Activated CD8-positive, alpha-beta T cell treated with anti-CD3 and anti-CD28 coated beads for 36 hours (primary cell): ENCODE measurements around the gene PEF1. TPM values are rescaled to one million over a fixed set of nuclear protein-coding genes. Genes with fewer than 3 reads are reported as not detected.
A peak's percentile ranks its signal among the peaks of the same experiment; 100 is the strongest.

Experiments
- ATAC-seq: fragments of 200-7000 bp; cut with Tn5 transposase; one replicate; pipeline ENCODE4 v1.10.0; 2021; ENCODE audit warnings: mild to moderate bottlenecking, moderate library complexity
- CTCF ChIA-PET: fragments of 350-600 bp; sonication (Branson Sonifier 250); formaldehyde crosslinking; loops from one replicate; lab custom pipeline; 2021; ENCODE audit warnings: antibody characterized with exemption; lab: Charles Lee
- POLR2A ChIA-PET: fragments of 350-600 bp; sonication (Branson Sonifier 250); formaldehyde crosslinking; loops from one replicate; lab custom pipeline; 2021; ENCODE audit warnings: antibody characterized with exemption; lab: Charles Lee
- DNase-seq: peaks from one replicate; pipeline ENCODE4 v3.0.0-alpha.2; 2020
- H3K27ac Mint-ChIP-seq: one replicate; pipeline ENCODE4 v1.8.0; 2021; ENCODE audit warnings: mild to moderate bottlenecking, mixed read lengths
- H3K27me3 Mint-ChIP-seq: one replicate; pipeline ENCODE4 v1.8.0; 2021; ENCODE audit warnings: mixed read lengths
- H3K36me3 Mint-ChIP-seq: one replicate; pipeline ENCODE4 v1.8.0; 2021; ENCODE audit warnings: low read depth, mixed read lengths
- H3K4me1 Mint-ChIP-seq: one replicate; pipeline ENCODE4 v1.8.0; 2021; ENCODE audit warnings: low read depth, mixed read lengths
- H3K4me3 Mint-ChIP-seq: one replicate; pipeline ENCODE4 v1.8.0; 2021; ENCODE audit warnings: mild to moderate bottlenecking, moderate library complexity, mixed read lengths
- H3K9me3 Mint-ChIP-seq: one replicate; pipeline ENCODE4 v1.8.0; 2021; ENCODE audit warnings: mixed read lengths
- intact Hi-C: fragments of 100-400 bp; cut with micrococcal nuclease; formaldehyde crosslinking; loops from one replicate; pipeline ENCODE4 v1.10.0; 2022
- total RNA-seq, 2 experiments: library from RNA; stranded (reverse); gene quantifications; one replicate each; pipeline ENCODE4 v1.2.3, GENCODE V29; 2021
- TF ChIP-seq, protein P1 (sequence below): fragments of 200-600 bp; IDR thresholded peaks from one replicate; pipeline ENCODE4 v1.8.0; 2022; ENCODE audit warnings: antibody characterized with exemption, mild to moderate bottlenecking

The PEF1 gene
- total RNA-seq, 2 experiments from 2014 or later = 58.1 to 61.9 TPM

DNA sequence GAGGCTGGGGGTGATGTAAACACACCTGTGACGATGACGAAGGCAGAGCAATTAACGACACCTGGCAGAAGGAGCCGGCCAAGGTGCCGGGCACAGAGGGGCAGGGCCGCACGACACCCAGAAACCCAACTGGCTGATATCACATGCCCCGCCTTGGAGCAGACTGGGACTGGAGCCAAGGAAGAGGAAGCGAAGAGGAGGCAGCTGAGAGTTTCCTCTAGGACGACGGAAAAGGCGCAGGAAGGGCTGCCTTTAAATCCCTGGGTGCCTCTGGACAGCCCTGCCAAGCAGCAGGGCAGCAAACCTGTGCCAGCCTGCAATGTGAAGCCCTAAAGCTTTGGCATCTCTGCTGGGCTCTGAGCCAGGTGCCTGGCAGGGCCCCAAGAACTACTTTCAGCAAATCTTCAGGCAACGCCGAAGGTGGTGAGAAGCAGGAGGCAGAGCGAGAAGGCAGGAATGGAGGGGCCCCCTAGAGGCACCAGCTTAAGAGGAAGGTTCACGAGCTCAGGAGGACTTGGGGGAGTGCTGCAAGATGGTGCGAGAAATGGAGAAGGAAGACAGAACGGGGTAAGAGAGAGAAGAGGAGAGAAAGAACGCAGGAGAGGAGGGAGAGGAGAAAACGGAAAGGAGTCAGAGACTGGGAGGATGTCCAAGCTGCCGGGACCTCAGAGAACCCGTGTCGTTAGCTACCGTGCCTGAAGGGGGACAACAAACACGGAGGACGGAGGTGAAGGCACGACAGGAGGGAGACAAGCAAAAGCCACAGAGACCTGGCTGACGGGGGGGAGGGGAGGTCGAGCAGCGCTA is 25.3 kb upstream of the PEF1 start:
- peak; percentile 40 for DNase-seq
- Mint-ChIP-seq H3K9me3 (no peaks in the 10 kb centered on the region), H3K4me1 (peaks cover 10% of the 10 kb centered on the region), H3K4me3 (peak overlapping the region; percentile 38), H3K27me3 (peaks cover 12% of the 10 kb centered on the region), H3K27ac (no peak overlapping the region), H3K36me3 (no peaks in the 10 kb centered on the region)
- CTCF ChIA-PET = interaction anchor here (0.8 to 2.3 kb wide), 10 partner anchors 19 to 121 kb away, joined by 3 to 12 read pairs (median 4); partner anchors contain the start of gene PEF1
- POLR2A ChIA-PET = interaction anchor here (0.9 kb wide), 1 partner anchor 27 kb away, joined by 4 read pairs; no protein-coding TSS in a partner anchor
- ATAC-seq = peak; percentile 81
- TF ChIP-seq, protein P1, sequence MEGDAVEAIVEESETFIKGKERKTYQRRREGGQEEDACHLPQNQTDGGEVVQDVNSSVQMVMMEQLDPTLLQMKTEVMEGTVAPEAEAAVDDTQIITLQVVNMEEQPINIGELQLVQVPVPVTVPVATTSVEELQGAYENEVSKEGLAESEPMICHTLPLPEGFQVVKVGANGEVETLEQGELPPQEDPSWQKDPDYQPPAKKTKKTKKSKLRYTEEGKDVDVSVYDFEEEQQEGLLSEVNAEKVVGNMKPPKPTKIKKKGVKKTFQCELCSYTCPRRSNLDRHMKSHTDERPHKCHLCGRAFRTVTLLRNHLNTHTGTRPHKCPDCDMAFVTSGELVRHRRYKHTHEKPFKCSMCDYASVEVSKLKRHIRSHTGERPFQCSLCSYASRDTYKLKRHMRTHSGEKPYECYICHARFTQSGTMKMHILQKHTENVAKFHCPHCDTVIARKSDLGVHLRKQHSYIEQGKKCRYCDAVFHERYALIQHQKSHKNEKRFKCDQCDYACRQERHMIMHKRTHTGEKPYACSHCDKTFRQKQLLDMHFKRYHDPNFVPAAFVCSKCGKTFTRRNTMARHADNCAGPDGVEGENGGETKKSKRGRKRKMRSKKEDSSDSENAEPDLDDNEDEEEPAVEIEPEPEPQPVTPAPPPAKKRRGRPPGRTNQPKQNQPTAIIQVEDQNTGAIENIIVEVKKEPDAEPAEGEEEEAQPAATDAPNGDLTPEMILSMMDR = no peak
- intact Hi-C loops = no loop called here

DNA sequence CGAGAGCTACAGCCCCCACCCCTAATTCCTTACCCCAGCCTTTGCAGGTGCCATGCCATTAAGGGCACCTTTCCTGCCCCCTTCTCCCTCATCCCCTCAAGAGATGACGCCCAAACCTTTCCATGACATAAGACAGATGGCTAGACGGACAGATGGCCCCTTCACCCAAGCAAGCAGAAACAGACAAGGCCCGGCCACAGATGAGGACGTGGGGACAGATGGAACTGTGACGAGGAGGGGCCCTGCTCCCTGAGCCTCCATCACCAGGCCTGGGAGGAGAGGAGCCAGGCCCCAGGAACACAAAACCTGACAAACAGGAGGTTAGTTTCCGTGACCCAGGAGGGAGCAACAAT is 24.7 kb upstream of the PEF1 start:
- no peak overlapping the region for H3K27ac Mint-ChIP-seq
- peaks cover 12% of the 10 kb centered on the region for H3K27me3 Mint-ChIP-seq
- no peak for ATAC-seq
- ChIA-PET POLR2A (no interaction called here), CTCF (interaction anchor here (1.2 to 2.3 kb wide), 5 partner anchors 39 to 120 kb away, joined by 3 to 12 read pairs (median 4); no protein-coding TSS in a partner anchor)
- no peak for DNase-seq
- no peaks in the 10 kb centered on the region for H3K36me3 Mint-ChIP-seq
- no peaks in the 10 kb centered on the region for H3K9me3 Mint-ChIP-seq
- no peak overlapping the region for H3K4me3 Mint-ChIP-seq
- H3K4me1 Mint-ChIP-seq = peaks cover 10% of the 10 kb centered on the region
- intact Hi-C loops = no loop called here
- TF ChIP-seq, protein P1 = no peak

- intact Hi-C loops = no loop called here
- ChIA-PET CTCF (interaction anchor here (1.1 kb wide), 1 partner anchor 121 kb away, joined by 5 read pairs; no protein-coding TSS in a partner anchor), POLR2A (no interaction called here)
- H3K9me3 Mint-ChIP-seq = no peaks in the 10 kb centered on the region
- peaks cover 10% of the 10 kb centered on the region for H3K4me1 Mint-ChIP-seq
- TF ChIP-seq, protein P1 = no peak
- H3K4me3 Mint-ChIP-seq = no peak overlapping the region
- ATAC-seq = no peak
- no peak overlapping the region for H3K27ac Mint-ChIP-seq
- no peak for DNase-seq
- no peaks in the 10 kb centered on the region for H3K36me3 Mint-ChIP-seq
- peaks cover 12% of the 10 kb centered on the region for H3K27me3 Mint-ChIP-seq
Measured at GRCh38 chr1:31668303-31668883, 23.7 kb upstream of the PEF1 start.

GRCh38 chr1:31667065-31667785 is 22.5 kb upstream of the PEF1 start:
- TF ChIP-seq, protein P1 = no peak
- peaks cover 10% of the 10 kb centered on the region for H3K4me1 Mint-ChIP-seq
- no peak overlapping the region for H3K27ac Mint-ChIP-seq
- POLR2A ChIA-PET = no interaction called here
- ATAC-seq (no peak), DNase-seq (no peak)
- H3K27me3 Mint-ChIP-seq = peaks cover 13% of the 10 kb centered on the region
- intact Hi-C loops = no loop called here
- H3K4me3 Mint-ChIP-seq = no peak overlapping the region
- H3K9me3 Mint-ChIP-seq = no peaks in the 10 kb centered on the region
- CTCF ChIA-PET = interaction anchor here (1.1 to 3.4 kb wide), 3 partner anchors 38 to 122 kb away, joined by 5 to 50 read pairs (median 8); no protein-coding TSS in a partner anchor
- no peaks in the 10 kb centered on the region for H3K36me3 Mint-ChIP-seq
